Transverse colon (tissue), 4 donors: Measurements from ENCODE around the gene USPL1. TPM values are rescaled to one million over a fixed set of nuclear protein-coding genes. Genes with fewer than 3 reads are reported as not detected.

Source experiments
- DNase-seq: peaks from one replicate; pipeline ENCODE4 v3.0.0-alpha.2; 2019
- H3K27ac ChIP-seq, 4 donors: fragments of 200-600 bp; sonication (generic); 2 replicates each; pipeline ENCODE4 v1.5.1; 2016 to 2018; ENCODE audit warnings: inconsistent platforms in 4 of 4
- H3K27me3 ChIP-seq: fragments of 200-600 bp; sonication (generic); 2 replicates; pipeline ENCODE4 v1.5.1; 2017; ENCODE audit warnings: inconsistent platforms
- H3K36me3 ChIP-seq, 4 donors: fragments of 200-600 bp; sonication (generic); 2 replicates each; pipeline ENCODE4 v1.5.1; 2017 to 2019; ENCODE audit warnings: inconsistent platforms in 4 of 4
- H3K4me1 ChIP-seq, 4 donors: fragments of 200-600 bp; sonication (generic); 2 replicates each; pipeline ENCODE4 v1.5.1; 2017 to 2020; ENCODE audit warnings: inconsistent platforms in 4 of 4
- H3K4me3 ChIP-seq, 4 donors: fragments of 200-600 bp; sonication (generic); 1 replicate in 1 of 4; 2 replicates in 3 of 4; pipeline versions ENCODE4 v1.5.1 to v1.6.1; 2017 to 2019; ENCODE audit warnings: inconsistent platforms in 4 of 4
- H3K9me3 ChIP-seq, 2 donors: fragments of 200-600 bp; sonication (generic); 2 replicates each; pipeline ENCODE4 v1.5.1; 2017 to 2019; ENCODE audit warnings: inconsistent platforms in 2 of 2
- CTCF ChIP-seq, 5 experiments: fragments of 200-600 bp in 3 of 5; fragments of 450-650 bp in 2 of 5; sonication (generic) in 3 of 5; IDR thresholded peaks; 1 replicate in 2 of 5; 2 replicates in 3 of 5; pipeline ENCODE4 v1.5.1; 2016 to 2017; ENCODE audit warnings: antibody characterized with exemption in 5 of 5, inconsistent platforms in 3 of 5, mild to moderate bottlenecking in 2 of 5, moderate library complexity in 1 of 5
- EP300 ChIP-seq: sonication (generic); formaldehyde crosslinking; IDR thresholded peaks from one replicate; pipeline ENCODE4 v1.6.1; 2017; ENCODE audit warnings: antibody characterized with exemption, low read depth
- POLR2A ChIP-seq: fragments of 450-650 bp; IDR thresholded peaks from one replicate; pipeline ENCODE4 v1.6.1; 2016; ENCODE audit warnings: antibody characterized with exemption, mild to moderate bottlenecking, moderate library complexity
- POLR2AphosphoS5 ChIP-seq, 3 donors: sonication (generic); formaldehyde crosslinking; IDR thresholded peaks; one replicate each; pipeline ENCODE4 v1.6.1; 2016; ENCODE audit warnings: antibody characterized with exemption in 3 of 3
- WGBS, 2 donors: methylation state at CpG; one replicate each; pipeline ENCODE4 v1.1.5; 2018; ENCODE audit warnings: low coverage in 1 of 2; 5-methylcytosine and 5-hydroxymethylcytosine counted together
- in situ Hi-C, 4 donors: fragments of 200-750 bp; cut with MboI; loops; one replicate each; pipeline versions ENCODE4 v1.15.0 to v1.15.1; 2017; ENCODE audit warnings: low sequenced_read_pairs in 3 of 4, low pct_ligation_motif_present in 1 of 4, low pct_unique_long_range_greater_than_20kb in 1 of 4
- intact Hi-C: fragments of 100-400 bp; cut with DNase I; formaldehyde crosslinking; loops from one replicate; pipeline ENCODE4 v1.15.1; 2023; ENCODE audit warnings: low total_unique reads
- total RNA-seq, 4 donors: library from RNA; depleted of rRNA; stranded (reverse); fragments of >200 nt; gene quantifications; one replicate each; pipeline ENCODE4 v1.1.0, GENCODE V29; 2016

The USPL1 gene
- 10 to 100 TPM in 3 of 4 donors, 1 to 10 TPM in 1; 8.6 to 27.3 (median 16.9) TPM for total RNA-seq

- Histone ChIP-seq H3K27me3 (no peaks in the 10 kb centered on the region), H3K4me1 (peaks cover 21 to 36% (median 29%) of the 10 kb centered on the region in 4 donors), H3K4me3 (peak within 1 kb of the TSS; percentile 82 to 93 (median 92)), H3K36me3 (peaks cover 0 to 9% (median 1%) of the 10 kb centered on the region in 4 donors), H3K27ac (peak within 1 kb of the TSS; percentile 98 to 100 (median 100)), H3K9me3 (no peaks in the 10 kb centered on the region)
- TF ChIP-seq EP300, result peak; percentile 56
- TF ChIP-seq POLR2A, result peak; percentile 99
- TF ChIP-seq POLR2AphosphoS5 (IDR thresholded peaks at IDR 0.05), result peak; percentile 98 to 99 (median 98)
- peak in 4 of 5 experiments; percentile 29 to 93 (median 58) for TF ChIP-seq CTCF (IDR thresholded peaks at IDR 0.05)
- 0 to 1% methylated on average over 7 to 60 of the region's 78 CpGs for WGBS, 2 donors
- in situ Hi-C loops (loop anchor here in 1 of 4 donors (5.0 to 25.0 kb wide), 2 partner anchors 150 to 480 kb away; partner anchors contain the start of gene HMGB1), intact Hi-C loops (loop anchor here (2.0 to 10.0 kb wide), 2 partner anchors 67 to 153 kb away; partner anchors contain the start of gene HMGB1)
- peak; percentile 99 for DNase-seq
These were observed at the start of gene USPL1 for GRCh38 chr13:30617315-30618185. Gene USPL1 (plus strand): TSS chr13:30617920. CDS start chr13:30621141, 3,221 bp downstream.

- TF ChIP-seq POLR2AphosphoS5 (IDR thresholded peaks at IDR 0.05), result peak in 1 of 3 donors; percentile 32
- no peak for TF ChIP-seq EP300
- TF ChIP-seq POLR2A, result no peak
- no peak for TF ChIP-seq CTCF (IDR thresholded peaks at IDR 0.05)
- in situ Hi-C loops (loop anchor here in 2 of 4 donors (25.0 kb wide), 1 partner anchor 433 kb away; no protein-coding TSS in a partner anchor), intact Hi-C loops (no loop called here)
- Histone ChIP-seq H3K27me3 (no peaks in the 10 kb centered on the region), H3K4me3 (no peak overlapping the region), H3K4me1 (peaks cover 0 to 17% (median 7%) of the 10 kb centered on the region in 4 donors), H3K9me3 (no peaks in the 10 kb centered on the region), H3K36me3 (no peaks in the 10 kb centered on the region), H3K27ac (peak overlapping the region; percentile 22 to 66 (median 54))
- WGBS, 2 donors, result 72 to 76% methylated on average over 7 to 8 of the region's 8 CpGs
- peak; percentile 13 for DNase-seq
These were observed 47.7 kb upstream of the USPL1 start for GRCh38 chr13:30569901-30570576.

GRCh38 chr13:30570691-30571090, 47.0 kb upstream of the USPL1 start:
- in situ Hi-C loops (loop anchor here in 2 of 4 donors (25.0 kb wide), 1 partner anchor 433 kb away; no protein-coding TSS in a partner anchor), intact Hi-C loops (no loop called here)
- no peaks in the 10 kb centered on the region for H3K9me3 ChIP-seq
- no peaks in the 10 kb centered on the region for H3K36me3 ChIP-seq
- TF ChIP-seq POLR2AphosphoS5 (IDR thresholded peaks at IDR 0.05) (no peak), EP300 (no peak), POLR2A (no peak), CTCF (IDR thresholded peaks at IDR 0.05) (no peak)
- H3K4me3 ChIP-seq, result no peak overlapping the region
- H3K27me3 ChIP-seq, result no peaks in the 10 kb centered on the region
- no peak for DNase-seq
- H3K4me1 ChIP-seq, result peaks cover 0 to 17% (median 7%) of the 10 kb centered on the region in 4 donors
- H3K27ac ChIP-seq, result peak overlapping the region in 3 of 4 donors; percentile 22 to 61 (median 46)
